Measurements from ENCODE around the gene LPAR2. TPM values are rescaled to one million over a fixed set of nuclear protein-coding genes. Genes with fewer than 3 reads are reported as not detected.
"Not testable (repeated sequence)": the region's sequence is repeated elsewhere in the genome, so short reads cannot be mapped to it uniquely, and the experiment has no call there.

LPAR2 gene
- total and polyA plus RNA-seq, 5 donors: 0.57 to 3.0 (median 1.1) TPM

GRCh38 chr19:19610376-19611202 is 17.4 kb downstream of the LPAR2 start:
- H3K9me3 ChIP-seq (ENCODE audit: control insufficient read depth, low read length): no peaks in the 10 kb centered on the region
- no peak for DNase-seq
- intact Hi-C loops (cut with DNase I): no loop called here
- no peaks in the 10 kb centered on the region for H3K4me1 ChIP-seq (ENCODE audit: control insufficient read depth, insufficient read depth, low read length)
- 84% methylated on average over 10 of the region's 10 CpGs for WGBS
- no peak overlapping the region for H3K4me3 ChIP-seq (ENCODE audit: low read length)
- H3K27ac ChIP-seq (ENCODE audit: low read length): no peak overlapping the region
- H3K27me3 ChIP-seq (ENCODE audit: control insufficient read depth, insufficient read depth): no peaks in the 10 kb centered on the region
- no peak for ATAC-seq

- ATAC-seq; DNase-seq; H3K27ac ChIP-seq (ENCODE audit: low read length); intact Hi-C loops (cut with DNase I); H3K9me3 ChIP-seq (ENCODE audit: control insufficient read depth, low read length); H3K27me3 ChIP-seq (ENCODE audit: control insufficient read depth, insufficient read depth); H3K4me3 ChIP-seq (ENCODE audit: low read length); H3K4me1 ChIP-seq (ENCODE audit: control insufficient read depth, insufficient read depth, low read length): not testable (repeated sequence)
- 95% methylated on average over 8 of the region's 8 CpGs for WGBS
Observed at GRCh38 chr19:19606686-19607085, 21.3 kb downstream of the LPAR2 start.

GRCh38 chr19:19606021-19606420 is 22.0 kb downstream of the LPAR2 start:
- no peak overlapping the region for H3K27ac ChIP-seq (ENCODE audit: low read length)
- no peaks in the 10 kb centered on the region for H3K4me1 ChIP-seq (ENCODE audit: control insufficient read depth, insufficient read depth, low read length)
- H3K9me3 ChIP-seq (ENCODE audit: control insufficient read depth, low read length): no peaks in the 10 kb centered on the region
- H3K4me3 ChIP-seq (ENCODE audit: low read length): no peak overlapping the region
- 73% methylated on average over 1 of the region's 1 CpG for WGBS
- intact Hi-C loops (cut with DNase I): no loop called here
- peak in 1 of 2 donors; percentile 19 for ATAC-seq
- DNase-seq: no peak
- H3K27me3 ChIP-seq (ENCODE audit: control insufficient read depth, insufficient read depth): no peaks in the 10 kb centered on the region

- H3K27me3 ChIP-seq (ENCODE audit: control insufficient read depth, insufficient read depth): no peaks in the 10 kb centered on the region
- H3K4me1 ChIP-seq (ENCODE audit: control insufficient read depth, insufficient read depth, low read length): no peaks in the 10 kb centered on the region
- no peak overlapping the region for H3K4me3 ChIP-seq (ENCODE audit: low read length)
- DNase-seq: no peak
- WGBS: 63% methylated on average over 3 of the region's 3 CpGs
- H3K9me3 ChIP-seq (ENCODE audit: control insufficient read depth, low read length): no peaks in the 10 kb centered on the region
- no peak overlapping the region for H3K27ac ChIP-seq (ENCODE audit: low read length)
- intact Hi-C loops (cut with DNase I): no loop called here
- no peak for ATAC-seq
Observed at GRCh38 chr19:19602713-19603324, 25.2 kb downstream of the LPAR2 start.

GRCh38 chr19:19602136-19602712 is 25.8 kb downstream of the LPAR2 start:
- Histone ChIP-seq H3K27me3 (ENCODE audit: control insufficient read depth, insufficient read depth) (no peaks in the 10 kb centered on the region), H3K27ac (ENCODE audit: low read length) (no peak overlapping the region), H3K9me3 (ENCODE audit: control insufficient read depth, low read length) (no peaks in the 10 kb centered on the region), H3K4me3 (ENCODE audit: low read length) (no peak overlapping the region), H3K4me1 (ENCODE audit: control insufficient read depth, insufficient read depth, low read length) (no peaks in the 10 kb centered on the region)
- WGBS: 82% methylated on average over 9 of the region's 9 CpGs
- ATAC-seq: no peak
- intact Hi-C loops (cut with DNase I): no loop called here
- DNase-seq: no peak

- ATAC-seq (no peak), DNase-seq (no peak)
- intact Hi-C loops (cut with DNase I): no loop called here
- no peaks in the 10 kb centered on the region for H3K27me3 ChIP-seq (ENCODE audit: control insufficient read depth, insufficient read depth)
- WGBS: 73% methylated on average over 1 of the region's 1 CpG
- no peaks in the 10 kb centered on the region for H3K9me3 ChIP-seq (ENCODE audit: control insufficient read depth, low read length)
- no peaks in the 10 kb centered on the region for H3K4me1 ChIP-seq (ENCODE audit: control insufficient read depth, insufficient read depth, low read length)
- H3K27ac ChIP-seq (ENCODE audit: low read length): no peak overlapping the region
- H3K4me3 ChIP-seq (ENCODE audit: low read length): no peak overlapping the region
Observed at GRCh38 chr19:19600793-19601330, 27.2 kb downstream of the LPAR2 start.

GRCh38 chr19:19598728-19599451 is 29.1 kb downstream of the LPAR2 start:
- H3K9me3 ChIP-seq (ENCODE audit: control insufficient read depth, low read length); H3K4me3 ChIP-seq (ENCODE audit: low read length); H3K27me3 ChIP-seq (ENCODE audit: control insufficient read depth, insufficient read depth); intact Hi-C loops (cut with DNase I); DNase-seq; ATAC-seq; H3K27ac ChIP-seq (ENCODE audit: low read length); H3K4me1 ChIP-seq (ENCODE audit: control insufficient read depth, insufficient read depth, low read length): not testable (repeated sequence)
- WGBS: 93% methylated on average over 20 of the region's 20 CpGs

- Histone ChIP-seq H3K27ac (ENCODE audit: low read length) (no peak overlapping the region), H3K9me3 (ENCODE audit: control insufficient read depth, low read length) (no peaks in the 10 kb centered on the region), H3K4me3 (ENCODE audit: low read length) (no peak overlapping the region), H3K4me1 (ENCODE audit: control insufficient read depth, insufficient read depth, low read length) (no peaks in the 10 kb centered on the region), H3K27me3 (ENCODE audit: control insufficient read depth, insufficient read depth) (no peaks in the 10 kb centered on the region)
- ATAC-seq: no peak
- WGBS: 48% methylated on average over 8 of the region's 8 CpGs
- intact Hi-C loops (cut with DNase I): no loop called here
- no peak for DNase-seq
Observed at GRCh38 chr19:19597809-19598306, 30.2 kb downstream of the LPAR2 start.

- intact Hi-C loops (cut with DNase I): no loop called here
- peaks cover 6% of the 10 kb centered on the region for H3K4me1 ChIP-seq (ENCODE audit: control insufficient read depth, insufficient read depth, low read length)
- H3K4me3 ChIP-seq (ENCODE audit: low read length): no peak overlapping the region
- H3K27ac ChIP-seq (ENCODE audit: low read length): no peak overlapping the region
- H3K27me3 ChIP-seq (ENCODE audit: control insufficient read depth, insufficient read depth): no peaks in the 10 kb centered on the region
- ATAC-seq (peak in 1 of 2 donors; percentile 19), DNase-seq (no peak)
- no peaks in the 10 kb centered on the region for H3K9me3 ChIP-seq (ENCODE audit: control insufficient read depth, low read length)
- 63% methylated on average over 8 of the region's 8 CpGs for WGBS
Observed at GRCh38 chr19:19595171-19595701, 32.8 kb downstream of the LPAR2 start.

- Histone ChIP-seq H3K4me1 (ENCODE audit: control insufficient read depth, insufficient read depth, low read length) (peaks cover 6% of the 10 kb centered on the region), H3K27me3 (ENCODE audit: control insufficient read depth, insufficient read depth) (no peaks in the 10 kb centered on the region), H3K4me3 (ENCODE audit: low read length) (no peak overlapping the region), H3K9me3 (ENCODE audit: control insufficient read depth, low read length) (no peaks in the 10 kb centered on the region), H3K27ac (ENCODE audit: low read length) (no peak overlapping the region)
- no peak for ATAC-seq
- no peak for DNase-seq
- intact Hi-C loops (cut with DNase I): no loop called here
- WGBS: 94% methylated on average over 4 of the region's 4 CpGs
Observed at GRCh38 chr19:19594381-19594780, 33.6 kb downstream of the LPAR2 start.

Data from right cardiac atrium (tissue), 5 donors.